ENCODE measurements around the gene FAM78A. TPM values are rescaled to one million over a fixed set of nuclear protein-coding genes. Genes with fewer than 3 reads are reported as not detected.

The FAM78A gene
- total and polyA plus RNA-seq, 2 of the 8 experiments (the other 6 are each of a cell fraction or from before 2014, with no cell fraction given): 3.1 TPM

- 77% methylated on average over 9 of the region's 9 CpGs; no CpG with 5 or more reads in 1 of the 2 experiments for WGBS, 2 experiments (ENCODE audit: extremely low coverage in 1 of 2, insufficient coverage in 1 of 2, insufficient read length in 1 of 2, insufficient replicate concordance in 2 of 2, low coverage in 1 of 2, low lambda C conversion rate in 2 of 2, missing lambda C conversion rate in 1 of 2)
- DNase-seq (ENCODE audit: low read depth in 1 of 2, low spot score in 2 of 2) (no peak), FAIRE-seq (no peak)
- no peaks in the 10 kb centered on the region for H3K23me2 ChIP-seq (ENCODE audit: low read depth, low read length)
- H3K27ac ChIP-seq (ENCODE audit: low read depth, low read length): no peak overlapping the region
- H3K79me1 ChIP-seq (ENCODE audit: low read depth, low read length): no peaks in the 10 kb centered on the region
- no peak overlapping the region for H2BK120ac ChIP-seq (replicated peaks; ENCODE audit: low read depth, low read length)
- H2BK5ac ChIP-seq (ENCODE audit: low read depth, low read length): no peak overlapping the region
- no peaks in the 10 kb centered on the region for H3K9me3 ChIP-seq (ENCODE audit: insufficient read depth in 2 of 2, low read depth in 1 of 2, low read length in 1 of 2)
- H2BK20ac ChIP-seq (ENCODE audit: low read length): peak overlapping the region; percentile 95; the same call in 1 of the 2 replicates
- H3K4me1 ChIP-seq (replicated peaks in 1 of 4; ENCODE audit: control insufficient read depth in 3 of 4, insufficient read depth in 4 of 4, low read length in 3 of 4): peaks cover 0 to 14% (median 9%) of the 10 kb centered on the region in 4 experiments; a peak in 6 of 7 replicates
- H3K56ac ChIP-seq (replicated peaks; ENCODE audit: insufficient read length, low read depth, low read length): no peak overlapping the region
- ChIA-PET CTCF (ENCODE audit: partially characterized antibody) (interaction anchor here (0.6 to 3.8 kb wide), 6 partner anchors 10 to 110 kb away, joined by 3 to 24 read pairs (median 8); no protein-coding TSS in a partner anchor), POLR2A (ENCODE audit: partially characterized antibody) (interaction anchor here (1.5 to 2.9 kb wide), 4 partner anchors 12 to 192 kb away, joined by 3 to 8 read pairs (median 3); partner anchors contain the start of genes AIF1L and FAM78A)
- no peak overlapping the region for H4K91ac ChIP-seq (replicated peaks; ENCODE audit: insufficient read length, low read length)
- H2AK5ac ChIP-seq (ENCODE audit: low read depth, low read length): no peak overlapping the region
- H2BK12ac ChIP-seq (ENCODE audit: low read depth, low read length): no peak overlapping the region
- peaks cover 0 to 3% (median 0%) of the 10 kb centered on the region in 4 experiments; a peak in 2 of 7 replicates for H3K27me3 ChIP-seq (replicated peaks in 1 of 4; ENCODE audit: control insufficient read depth in 3 of 4, extremely low read depth in 1 of 4, insufficient read depth in 3 of 4, low read length in 3 of 4)
- no peaks in the 10 kb centered on the region for H3K79me2 ChIP-seq (ENCODE audit: control insufficient read depth in 1 of 2, insufficient read depth in 2 of 2, low read length in 2 of 2)
- no peak overlapping the region for H2AFZ ChIP-seq (ENCODE audit: low read length)
- no peaks in the 10 kb centered on the region for H3K36me3 ChIP-seq (ENCODE audit: control insufficient read depth in 2 of 4, insufficient read depth in 4 of 4, low read length in 3 of 4)
- no peak overlapping the region for H3K9ac ChIP-seq (replicated peaks in 1 of 4; ENCODE audit: extremely low read depth in 1 of 4, low read depth in 3 of 4, low read length in 3 of 4)
- H3K14ac ChIP-seq (ENCODE audit: insufficient read length): no peak overlapping the region
- no peak overlapping the region for H2BK15ac ChIP-seq (ENCODE audit: low read length)
- H3K23ac ChIP-seq (ENCODE audit: insufficient read length): no peak overlapping the region
- no peaks in the 10 kb centered on the region for H4K20me1 ChIP-seq (replicated peaks in 1 of 2; ENCODE audit: control insufficient read depth in 1 of 2, insufficient read depth in 2 of 2, low read length in 2 of 2)
- no peak overlapping the region for H3K4me3 ChIP-seq (ENCODE audit: extremely low read depth in 1 of 4, insufficient read depth in 2 of 4, low read depth in 3 of 4, low read length in 4 of 4)
- no peak overlapping the region for H4K5ac ChIP-seq (ENCODE audit: insufficient read length, low read depth, low read length)
- no peak overlapping the region for H3K4ac ChIP-seq (replicated peaks; ENCODE audit: insufficient read length, low read depth, low read length)
- no peak overlapping the region for H3K4me2 ChIP-seq (ENCODE audit: insufficient read depth in 1 of 2, low read depth in 2 of 2, low read length in 2 of 2)
- H3K18ac ChIP-seq (ENCODE audit: extremely low read depth, low read length): no peak overlapping the region
- peak overlapping the region; percentile 75 for H4K8ac ChIP-seq (ENCODE audit: extremely low read depth, insufficient read depth, low read length)
- TF ChIP-seq JUND (IDR thresholded peaks at IDR 0.05; ENCODE audit: low read length) (no peak), NANOG (IDR thresholded peaks at IDR 0.05; ENCODE audit: insufficient read depth, low read depth, low read length, poor library complexity, severe bottlenecking) (no peak), SP2 (IDR thresholded peaks at IDR 0.05; ENCODE audit: low read length) (no peak), CHD1 (IDR thresholded peaks at IDR 0.05; ENCODE audit: low read depth, low read length) (no peak), EGR1 (IDR thresholded peaks at IDR 0.05; ENCODE audit: borderline replicate concordance, low read depth, low read length) (no peak), BACH1 (IDR thresholded peaks at IDR 0.05; ENCODE audit: low read length) (no peak), SAP30 (IDR thresholded peaks at IDR 0.05; ENCODE audit: insufficient read depth, insufficient replicate concordance, low read length) (no peak), BRCA1 (IDR thresholded peaks at IDR 0.05; ENCODE audit: low read depth, low read length) (no peak), KDM4A (IDR thresholded peaks at IDR 0.05; ENCODE audit: low read depth, low read length, severe bottlenecking) (no peak), POU5F1 (IDR thresholded peaks at IDR 0.05; ENCODE audit: low read depth, low read length) (no peak), KDM1A (IDR thresholded peaks at IDR 0.05; ENCODE audit: borderline replicate concordance, low read length) (no peak), TAF7 (optimal IDR thresholded peaks at IDR 0.05; ENCODE audit: borderline replicate concordance, low read depth, low read length) (no peak), JUN (IDR thresholded peaks at IDR 0.05; ENCODE audit: low read depth, low read length) (no peak), POLR2A (IDR thresholded peaks at IDR 0.05; ENCODE audit: control extremely low read depth in 1 of 2, low read depth in 2 of 2, low read length in 2 of 2) (no peak), TAF1 (IDR thresholded peaks at IDR 0.05; ENCODE audit: low read depth, low read length) (no peak)
These were observed 11.9 kb upstream of the FAM78A start for GRCh38 chr9:131288217-131288616.

All from H1 (cell line).